Muscle layer of colon (tissue), 2 donors: ENCODE measurements around the gene REPS1.

Experiments used
- H3K27ac ChIP-seq: one replicate; pipeline ENCODE4 v1.7.0; 2013; ENCODE audit warnings: low read depth, mild to moderate bottlenecking, low read length, moderate library complexity
- H3K27me3 ChIP-seq, 2 donors: one replicate each; pipeline ENCODE4 v1.7.0; 2013; ENCODE audit warnings: low read length in 2 of 2, mild to moderate bottlenecking in 2 of 2; ENCODE audit not compliant: insufficient read depth in 2 of 2, control insufficient read depth in 1 of 2
- H3K36me3 ChIP-seq: one replicate; pipeline ENCODE4 v1.7.0; 2013; ENCODE audit warnings: mild to moderate bottlenecking, low read length; ENCODE audit not compliant: insufficient read depth
- H3K4me1 ChIP-seq: one replicate; pipeline ENCODE4 v1.7.0; 2013; ENCODE audit warnings: mild to moderate bottlenecking, low read length; ENCODE audit not compliant: insufficient read depth
- H3K4me3 ChIP-seq, 2 donors: one replicate each; pipeline ENCODE4 v1.7.0; 2013; ENCODE audit warnings: low read length in 2 of 2, low read depth in 1 of 2, mild to moderate bottlenecking in 1 of 2, moderate library complexity in 1 of 2
- H3K9ac ChIP-seq: one replicate; pipeline ENCODE4 v1.7.0; 2013; ENCODE audit warnings: low read length
- H3K9me3 ChIP-seq: one replicate; pipeline ENCODE4 v1.7.0; 2013; ENCODE audit warnings: mild to moderate bottlenecking, low read length
- donor health status: abdominal sarcoma.
- donor health status: Adenocarcinoma of cecum.

Gene REPS1

DNA sequence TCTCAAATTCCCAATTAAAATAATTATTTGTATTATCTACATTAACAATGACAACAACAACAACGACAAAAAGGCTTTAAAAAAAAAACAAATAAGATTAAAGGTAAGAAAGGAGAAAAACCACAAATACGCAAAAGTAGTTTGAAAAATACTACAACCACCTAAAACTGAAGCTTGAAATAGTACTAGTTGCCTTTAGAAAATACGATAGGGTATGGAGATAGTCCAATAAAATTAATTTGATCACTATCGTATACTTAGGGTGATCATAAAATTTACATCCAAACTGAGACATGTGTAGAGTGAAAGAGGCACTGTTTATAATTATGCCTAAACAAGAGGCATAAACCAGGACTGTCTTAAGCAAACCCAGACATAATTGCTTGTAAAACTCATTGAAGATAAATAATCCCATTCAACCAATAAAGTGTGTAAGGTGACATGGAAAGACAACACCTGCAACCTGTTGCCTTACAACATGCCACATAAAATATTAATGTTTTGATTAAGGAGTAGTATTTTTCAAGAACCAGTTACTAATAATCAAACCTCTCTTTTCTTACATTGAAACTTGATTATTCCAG, 22.7 kb downstream of the REPS1 start:
- no peak overlapping the region for H3K4me3 ChIP-seq
- H3K36me3 ChIP-seq = no peaks in the 10 kb centered on the region
- no peak overlapping the region for H3K27ac ChIP-seq
- peaks cover 22% of the 10 kb centered on the region for H3K4me1 ChIP-seq
- H3K27me3 ChIP-seq = no peaks in the 10 kb centered on the region
- no peaks in the 10 kb centered on the region for H3K9me3 ChIP-seq
- H3K9ac ChIP-seq = no peak overlapping the region

DNA sequence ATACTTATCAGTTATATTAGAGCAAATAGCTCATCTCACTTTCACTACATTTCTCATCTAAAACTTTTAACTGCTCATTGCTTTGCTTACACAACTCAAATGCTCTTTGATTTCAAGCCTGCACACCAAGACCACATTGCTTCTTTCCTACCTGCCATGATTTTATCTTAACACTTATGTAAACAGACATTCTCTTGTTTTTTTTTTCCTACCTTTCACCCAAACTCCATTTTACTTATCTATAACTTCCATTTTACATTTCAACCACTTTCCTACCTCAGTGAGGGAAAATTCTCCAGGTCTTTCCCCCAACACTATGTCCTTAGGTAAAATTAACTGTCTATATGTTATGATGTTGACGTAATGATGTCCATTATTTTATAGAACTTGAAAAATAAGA, 24.0 kb downstream of the REPS1 start:
- Histone ChIP-seq H3K4me3 (no peak overlapping the region), H3K9me3 (no peaks in the 10 kb centered on the region), H3K4me1 (peaks cover 16% of the 10 kb centered on the region), H3K27me3 (no peaks in the 10 kb centered on the region), H3K9ac (no peak overlapping the region), H3K36me3 (no peaks in the 10 kb centered on the region), H3K27ac (no peak overlapping the region)

DNA sequence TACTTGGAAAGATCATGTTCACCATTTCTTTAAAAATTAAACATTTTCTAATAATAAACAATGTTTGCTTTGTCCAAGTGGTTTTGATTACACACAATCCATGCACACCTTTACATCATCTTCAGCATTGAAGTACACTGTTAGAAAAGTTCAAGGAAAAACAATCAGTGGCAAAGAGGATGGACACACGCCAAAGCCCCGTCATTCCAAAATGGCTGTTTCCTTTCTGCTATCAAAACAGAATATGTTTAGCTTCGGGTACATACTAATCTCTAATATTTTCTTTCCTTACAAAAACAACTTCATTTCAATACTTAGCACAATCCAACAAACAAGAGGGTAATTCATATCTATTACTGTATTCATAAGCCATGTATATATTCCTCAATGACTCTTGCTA, 24.5 kb downstream of the REPS1 start:
- Histone ChIP-seq H3K27me3 (no peaks in the 10 kb centered on the region), H3K9me3 (no peaks in the 10 kb centered on the region), H3K36me3 (no peaks in the 10 kb centered on the region), H3K27ac (no peak overlapping the region), H3K4me1 (peaks cover 16% of the 10 kb centered on the region), H3K9ac (no peak overlapping the region), H3K4me3 (no peak overlapping the region)

DNA sequence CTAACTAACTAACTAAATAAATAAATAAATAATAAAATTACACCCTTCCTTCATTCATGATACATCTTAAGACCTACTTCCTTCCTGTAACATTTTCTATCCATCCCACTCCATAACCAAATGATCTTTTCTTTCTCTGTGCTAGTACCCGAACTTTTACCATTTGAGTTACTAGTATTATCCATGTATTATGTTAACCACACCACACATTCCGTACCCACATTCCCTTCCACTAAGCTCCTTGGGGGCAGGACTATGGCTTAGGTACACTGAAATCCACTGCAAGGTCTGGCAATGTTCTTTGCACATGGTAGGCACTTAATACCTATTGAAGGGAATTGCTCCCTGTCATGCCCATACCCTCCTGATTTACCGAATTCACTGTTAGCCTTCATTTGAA, 24.9 kb downstream of the REPS1 start:
- Histone ChIP-seq H3K36me3 (no peaks in the 10 kb centered on the region), H3K27me3 (no peaks in the 10 kb centered on the region), H3K9me3 (no peaks in the 10 kb centered on the region), H3K4me3 (no peak overlapping the region), H3K4me1 (peaks cover 16% of the 10 kb centered on the region), H3K9ac (no peak overlapping the region), H3K27ac (no peak overlapping the region)

DNA sequence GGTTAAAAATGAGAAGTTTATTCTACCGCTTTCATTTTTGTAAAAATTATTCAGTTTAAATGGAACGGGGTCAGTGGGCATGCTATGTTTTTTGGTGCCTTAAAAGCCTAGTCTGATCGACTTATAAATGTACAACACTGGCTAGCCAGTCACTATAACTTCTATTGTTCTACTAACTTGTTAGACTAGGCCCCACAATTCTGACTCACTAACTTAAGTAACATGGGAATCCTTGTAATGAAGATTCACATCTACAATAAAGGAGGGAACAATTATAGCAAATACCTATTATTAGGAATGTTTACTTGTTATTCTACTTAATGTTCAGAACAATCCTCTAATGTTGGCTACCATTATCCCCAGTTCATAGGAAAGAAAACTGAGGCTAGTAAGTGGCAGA, 28.5 kb downstream of the REPS1 start:
- H3K27ac ChIP-seq = no peak overlapping the region
- H3K9me3 ChIP-seq = no peaks in the 10 kb centered on the region
- no peaks in the 10 kb centered on the region for H3K27me3 ChIP-seq
- no peaks in the 10 kb centered on the region for H3K36me3 ChIP-seq
- H3K4me1 ChIP-seq = peaks cover 7% of the 10 kb centered on the region
- no peak overlapping the region for H3K9ac ChIP-seq
- no peak overlapping the region for H3K4me3 ChIP-seq

DNA sequence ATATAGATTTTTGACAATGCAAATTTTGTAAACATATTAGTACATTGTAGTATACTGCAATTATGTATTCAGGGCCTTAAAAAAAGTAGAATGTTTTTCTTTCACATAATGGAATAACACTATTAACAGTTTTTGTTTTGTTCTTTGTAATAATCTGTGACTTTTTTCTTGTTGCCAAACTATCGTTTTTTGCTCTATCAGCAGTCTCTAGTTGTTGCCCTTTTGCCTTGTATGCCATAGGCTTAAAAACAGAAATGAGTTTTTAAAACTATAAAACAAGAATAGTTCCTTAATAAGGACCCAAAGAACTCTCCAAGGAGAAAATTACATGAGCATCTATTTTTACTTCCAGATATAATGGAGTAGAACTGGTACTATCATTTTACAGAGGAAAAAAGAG, 29.5 kb downstream of the REPS1 start:
- H3K27me3 ChIP-seq = no peaks in the 10 kb centered on the region
- H3K4me1 ChIP-seq = peaks cover 7% of the 10 kb centered on the region
- H3K27ac ChIP-seq = no peak overlapping the region
- no peak overlapping the region for H3K4me3 ChIP-seq
- H3K9ac ChIP-seq = no peak overlapping the region
- H3K9me3 ChIP-seq = no peaks in the 10 kb centered on the region
- no peaks in the 10 kb centered on the region for H3K36me3 ChIP-seq

DNA sequence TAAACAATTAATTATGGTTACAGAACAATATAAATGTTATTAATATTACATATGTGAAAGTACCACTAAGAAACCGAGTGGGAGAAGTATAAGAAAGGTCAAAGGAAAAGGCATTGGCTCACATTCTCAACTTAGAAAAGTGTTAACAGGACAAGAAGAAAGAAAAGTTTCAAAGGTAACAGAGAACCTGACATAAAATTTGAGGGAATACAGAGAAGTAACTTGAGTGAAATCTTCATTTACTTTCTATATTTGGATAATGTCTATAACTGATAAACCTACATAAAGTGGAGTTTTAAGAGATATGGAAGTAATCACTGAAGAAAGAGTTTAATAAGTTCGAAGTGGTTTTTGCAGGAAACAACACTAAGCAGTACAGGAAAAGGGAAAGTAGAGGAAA, 30.1 kb downstream of the REPS1 start:
- H3K27me3 ChIP-seq = no peaks in the 10 kb centered on the region
- H3K36me3 ChIP-seq = no peaks in the 10 kb centered on the region
- no peaks in the 10 kb centered on the region for H3K9me3 ChIP-seq
- peaks cover 7% of the 10 kb centered on the region for H3K4me1 ChIP-seq
- H3K9ac ChIP-seq = no peak overlapping the region
- no peak overlapping the region for H3K27ac ChIP-seq
- no peak overlapping the region for H3K4me3 ChIP-seq

DNA sequence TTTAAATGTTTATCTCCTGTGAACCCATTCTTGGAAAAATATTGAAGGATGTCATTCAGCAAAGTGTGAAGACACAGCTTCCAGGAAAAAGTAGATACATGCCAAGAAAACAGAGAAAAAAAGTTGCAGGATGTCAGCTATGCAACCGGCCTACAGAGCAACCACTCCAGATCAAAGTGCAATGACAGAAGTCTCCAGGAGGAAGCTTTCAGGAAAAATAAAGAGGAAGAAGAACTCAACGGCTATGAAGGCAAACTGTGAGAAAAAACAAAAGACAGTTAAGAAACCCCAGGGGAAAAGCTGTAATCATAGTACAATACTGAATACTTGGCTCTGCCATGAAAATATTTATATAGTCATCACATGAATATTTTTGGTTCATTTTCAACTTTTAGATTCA, 30.6 kb downstream of the REPS1 start:
- Histone ChIP-seq H3K4me3 (no peak overlapping the region), H3K27ac (no peak overlapping the region), H3K4me1 (peaks cover 7% of the 10 kb centered on the region), H3K9me3 (no peaks in the 10 kb centered on the region), H3K27me3 (no peaks in the 10 kb centered on the region), H3K9ac (no peak overlapping the region), H3K36me3 (no peaks in the 10 kb centered on the region)

DNA sequence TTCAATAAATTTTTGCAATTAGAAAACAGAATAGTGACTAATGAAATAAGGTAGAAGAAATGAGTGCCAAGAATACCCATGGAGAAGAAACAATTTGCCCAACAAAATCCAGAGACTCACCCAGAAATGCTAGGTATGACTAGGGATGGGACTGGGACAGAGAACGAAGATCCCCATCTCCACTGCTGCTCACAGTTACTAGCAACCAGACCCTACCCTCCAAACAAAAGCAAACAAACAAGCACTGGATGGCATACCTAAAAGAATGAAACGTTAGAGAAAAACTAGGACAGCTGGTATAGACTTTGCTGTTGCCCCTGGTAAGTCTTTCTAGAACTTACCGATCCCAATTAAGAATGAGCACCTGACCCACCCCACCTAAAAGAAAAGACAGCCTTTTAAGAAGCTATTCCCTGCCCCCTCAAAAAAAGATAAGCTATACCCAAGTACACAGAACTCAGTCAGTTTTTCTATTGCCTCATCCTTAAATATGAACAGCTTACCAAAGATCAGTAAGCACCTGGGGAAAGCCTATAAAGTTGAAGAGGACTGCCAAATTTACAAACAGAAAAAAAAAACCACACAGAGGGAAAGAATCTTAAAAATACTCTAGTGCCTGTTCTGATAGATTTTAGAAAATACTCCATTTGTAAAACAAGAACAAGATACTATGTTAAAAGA, 31.7 kb downstream of the REPS1 start:
- no peaks in the 10 kb centered on the region for H3K9me3 ChIP-seq
- no peaks in the 10 kb centered on the region for H3K36me3 ChIP-seq
- peaks cover 7% of the 10 kb centered on the region for H3K4me1 ChIP-seq
- H3K4me3 ChIP-seq = no peak overlapping the region
- H3K27ac ChIP-seq = no peak overlapping the region
- H3K27me3 ChIP-seq = no peaks in the 10 kb centered on the region
- H3K9ac ChIP-seq = no peak overlapping the region

DNA sequence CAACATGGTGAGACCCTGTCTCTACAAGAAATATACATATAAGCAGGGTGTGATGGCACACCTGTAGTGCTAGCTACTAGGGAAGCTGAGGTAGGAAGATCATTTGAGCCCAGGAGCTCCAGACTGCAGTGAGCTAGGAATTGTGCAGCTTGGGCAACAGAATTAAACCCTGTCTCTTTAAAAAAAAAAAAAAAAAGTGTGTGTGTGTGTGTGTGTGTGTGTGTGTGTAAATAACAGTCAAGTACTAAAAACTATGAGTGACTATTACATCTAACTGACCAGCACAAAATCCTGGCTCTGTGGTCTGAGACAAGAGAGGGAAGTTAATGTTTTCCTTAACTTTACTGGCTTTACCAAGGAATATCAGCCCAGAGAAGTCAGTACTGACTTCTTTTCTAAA, 32.8 kb downstream of the REPS1 start:
- no peaks in the 10 kb centered on the region for H3K9me3 ChIP-seq
- no peak overlapping the region for H3K9ac ChIP-seq
- H3K36me3 ChIP-seq = no peaks in the 10 kb centered on the region
- H3K27me3 ChIP-seq = no peaks in the 10 kb centered on the region
- H3K4me3 ChIP-seq = no peak overlapping the region
- peaks cover 7% of the 10 kb centered on the region for H3K4me1 ChIP-seq
- H3K27ac ChIP-seq = no peak overlapping the region

DNA sequence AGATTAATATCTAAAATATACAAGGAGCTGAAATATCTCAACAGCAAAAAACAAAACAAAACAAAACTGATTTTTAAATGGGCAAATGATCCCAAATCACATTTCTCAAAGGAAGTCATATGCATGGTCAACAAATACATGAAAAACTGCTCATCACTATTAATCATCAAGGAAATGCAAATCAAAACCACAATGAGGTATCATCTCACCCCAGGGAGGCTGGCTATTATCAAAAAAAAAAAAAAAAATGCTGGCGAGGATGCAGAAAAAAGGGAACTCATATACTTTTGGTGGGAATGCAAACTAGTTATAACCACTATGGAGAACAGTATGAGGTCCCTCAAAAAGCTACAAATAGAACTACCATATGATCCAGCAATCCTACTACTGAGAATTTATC, 34.6 kb downstream of the REPS1 start:
- Histone ChIP-seq H3K27me3 (no peaks in the 10 kb centered on the region), H3K9me3 (no peaks in the 10 kb centered on the region), H3K4me1 (peaks cover 16% of the 10 kb centered on the region), H3K9ac (no peak overlapping the region), H3K27ac (no peak overlapping the region), H3K4me3 (no peak overlapping the region), H3K36me3 (no peaks in the 10 kb centered on the region)

DNA sequence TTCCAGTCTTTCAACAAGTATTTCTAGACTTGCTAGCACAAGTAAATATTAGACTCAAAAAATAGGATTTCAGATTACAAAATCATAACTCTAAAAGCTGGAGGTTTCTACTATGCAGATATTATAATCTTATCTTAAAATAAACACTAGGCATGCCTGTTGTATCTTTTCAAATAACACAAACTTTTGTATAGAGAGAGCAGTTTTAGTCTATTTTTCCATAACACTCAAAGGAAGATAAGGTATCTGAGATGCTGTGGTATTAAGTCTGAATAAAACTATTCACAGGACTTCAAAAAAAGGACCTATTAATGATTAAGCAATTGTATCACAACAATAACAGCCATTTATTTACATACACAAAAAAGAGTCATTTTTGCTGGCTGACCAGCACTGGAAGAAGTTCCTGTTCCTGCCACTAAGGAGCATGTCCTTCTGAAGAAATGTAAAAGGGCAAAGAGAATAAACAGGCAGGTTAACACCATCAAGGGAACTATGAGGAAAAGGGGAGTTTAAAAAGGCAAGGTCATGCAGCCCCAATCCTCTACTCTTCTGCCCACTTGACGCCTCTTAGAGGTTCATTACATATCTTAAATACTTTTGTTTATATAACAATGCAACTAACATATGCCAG, 39.4 kb downstream of the REPS1 start:
- Histone ChIP-seq H3K9ac (no peak overlapping the region), H3K4me1 (peaks cover 9% of the 10 kb centered on the region), H3K27me3 (no peaks in the 10 kb centered on the region), H3K27ac (no peak overlapping the region), H3K36me3 (peaks cover 6% of the 10 kb centered on the region), H3K4me3 (no peak overlapping the region), H3K9me3 (no peaks in the 10 kb centered on the region)
